Memory B cell (primary cell): Measurements from ENCODE around the gene BABAM1.
A peak's percentile ranks its signal among the peaks of the same experiment; 100 is the strongest.
"Not testable (repeated sequence)": the region's sequence is repeated elsewhere in the genome, so short reads cannot be mapped to it uniquely, and the experiment has no call there.

Source experiments
- ATAC-seq: fragments of 150-1000 bp; cut with Tn5 transposase; 2 replicates; pipeline ENCODE4 v1.10.0; 2021; ENCODE audit warnings: low read depth, mild to moderate bottlenecking, moderate library complexity
- DNase-seq, 2 donors: peaks; one replicate each; pipeline ENCODE4 v3.0.0; 2022; ENCODE audit warnings: low spot score in 2 of 2
- H3K27ac Mint-ChIP-seq: one replicate; pipeline ENCODE4 v1.8.0; 2022; ENCODE audit warnings: mild to moderate bottlenecking, moderate library complexity, mixed read lengths
- H3K27me3 Mint-ChIP-seq: one replicate; pipeline ENCODE4 v1.8.0; 2022; ENCODE audit warnings: mixed read lengths
- H3K36me3 Mint-ChIP-seq: one replicate; pipeline ENCODE4 v1.8.0; 2022; ENCODE audit warnings: mild to moderate bottlenecking, mixed read lengths
- H3K4me1 Mint-ChIP-seq: one replicate; pipeline ENCODE4 v1.8.0; 2022; ENCODE audit warnings: mixed read lengths
- H3K4me3 Mint-ChIP-seq: one replicate; pipeline ENCODE4 v1.8.0; 2022; ENCODE audit warnings: mild to moderate bottlenecking, moderate library complexity, mixed read lengths
- H3K9me3 Mint-ChIP-seq: one replicate; pipeline ENCODE4 v1.8.0; 2022; ENCODE audit warnings: mixed read lengths

The BABAM1 gene

DNA sequence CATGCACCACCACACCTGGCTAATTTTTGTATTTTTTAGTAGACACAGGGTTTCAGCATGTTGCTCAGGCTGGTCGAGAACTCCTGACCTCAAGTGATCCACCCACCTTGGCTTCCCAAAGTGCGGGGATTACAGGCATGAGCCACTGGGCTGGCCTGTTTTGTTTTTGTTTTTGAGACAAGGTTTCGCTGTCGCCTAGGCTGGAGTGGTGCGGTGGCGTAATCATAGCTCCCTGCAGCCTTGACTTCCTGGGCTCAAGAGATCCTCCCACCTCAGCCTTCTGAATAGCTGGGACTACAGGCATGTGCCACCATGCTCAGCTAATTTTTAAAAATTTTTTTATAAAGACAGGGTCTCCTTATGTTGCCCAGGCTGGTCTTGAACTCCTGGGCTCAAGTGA is 28.3 kb downstream of the BABAM1 start:
- not testable (repeated sequence) for H3K4me3 Mint-ChIP-seq, DNase-seq

DNA sequence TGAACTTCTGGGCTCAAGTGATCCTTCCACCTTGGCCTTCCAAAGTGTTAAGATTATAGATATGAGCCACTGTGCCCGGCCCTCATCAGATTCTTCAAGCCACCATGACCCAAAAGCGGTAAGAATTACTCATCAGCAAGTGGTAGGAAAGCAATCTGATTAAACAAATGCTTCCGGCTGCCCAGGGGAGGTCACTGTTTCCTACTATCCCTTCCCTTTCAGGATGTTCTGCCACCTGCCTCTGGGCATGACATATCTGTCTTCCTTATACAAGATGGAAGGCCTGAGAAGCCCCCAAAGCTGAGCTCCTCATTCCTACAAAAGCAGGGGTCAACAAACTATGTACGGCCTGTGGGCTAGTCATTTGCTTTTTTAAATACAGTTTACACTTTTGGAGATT is 29.0 kb downstream of the BABAM1 start:
- H3K36me3 Mint-ChIP-seq: no peaks in the 10 kb centered on the region
- ATAC-seq (no peak), DNase-seq (no peak)
- H3K4me3 Mint-ChIP-seq: no peak overlapping the region
- H3K9me3 Mint-ChIP-seq: no peaks in the 10 kb centered on the region
- no peak overlapping the region for H3K27ac Mint-ChIP-seq
- peaks cover 5% of the 10 kb centered on the region for H3K4me1 Mint-ChIP-seq
- H3K27me3 Mint-ChIP-seq: no peaks in the 10 kb centered on the region

More for the DNA sequence above, 28.3 kb downstream of the BABAM1 start:
- H3K4me1 Mint-ChIP-seq, H3K9me3 Mint-ChIP-seq, H3K36me3 Mint-ChIP-seq, H3K27ac Mint-ChIP-seq, ATAC-seq, H3K27me3 Mint-ChIP-seq: not testable (repeated sequence)

- Mint-ChIP-seq H3K4me3 (no peak overlapping the region), H3K4me1 (peaks cover 4% of the 10 kb centered on the region), H3K27me3 (no peaks in the 10 kb centered on the region), H3K27ac (no peak overlapping the region), H3K9me3 (no peaks in the 10 kb centered on the region), H3K36me3 (no peaks in the 10 kb centered on the region)
- DNase-seq: no peak
- ATAC-seq: no peak
Observed at GRCh38 chr19:17296976-17297375, 29.7 kb downstream of the BABAM1 start.

GRCh38 chr19:17300992-17301619 is 33.9 kb downstream of the BABAM1 start:
- ATAC-seq (no peak), DNase-seq (no peak)
- H3K27ac Mint-ChIP-seq: no peak overlapping the region
- H3K4me3 Mint-ChIP-seq: no peak overlapping the region
- no peaks in the 10 kb centered on the region for H3K9me3 Mint-ChIP-seq
- no peaks in the 10 kb centered on the region for H3K36me3 Mint-ChIP-seq
- H3K27me3 Mint-ChIP-seq: no peaks in the 10 kb centered on the region
- H3K4me1 Mint-ChIP-seq: peaks cover 13% of the 10 kb centered on the region

GRCh38 chr19:17302391-17303166 is 35.3 kb downstream of the BABAM1 start:
- ATAC-seq (no peak), DNase-seq (peak in 1 of 2 donors; percentile 55)

GRCh38 chr19:17303167-17303939 is 36.1 kb downstream of the BABAM1 start, which contains the start of gene ABHD8:
Gene ABHD8, minus strand, starts transcription at chr19:17303425. Its CDS starts 1,809 bp downstream, at chr19:17301616.
- peaks cover 21% of the 10 kb centered on the region for H3K4me1 Mint-ChIP-seq
- ATAC-seq (peak; percentile 67), DNase-seq (peak; percentile 92 to 93)
- no peaks in the 10 kb centered on the region for H3K27me3 Mint-ChIP-seq
- H3K4me3 Mint-ChIP-seq: peak within 1 kb of the TSS; percentile 78
- no peaks in the 10 kb centered on the region for H3K36me3 Mint-ChIP-seq
- no peaks in the 10 kb centered on the region for H3K9me3 Mint-ChIP-seq
- H3K27ac Mint-ChIP-seq: peak within 1 kb of the TSS; percentile 37

More at GRCh38 chr19:17302391-17303166, 35.3 kb downstream of the BABAM1 start:
- Mint-ChIP-seq H3K27me3 (no peaks in the 10 kb centered on the region), H3K4me1 (peaks cover 16% of the 10 kb centered on the region), H3K9me3 (no peaks in the 10 kb centered on the region), H3K4me3 (peak overlapping the region; percentile 78), H3K36me3 (no peaks in the 10 kb centered on the region), H3K27ac (no peak overlapping the region)

DNA sequence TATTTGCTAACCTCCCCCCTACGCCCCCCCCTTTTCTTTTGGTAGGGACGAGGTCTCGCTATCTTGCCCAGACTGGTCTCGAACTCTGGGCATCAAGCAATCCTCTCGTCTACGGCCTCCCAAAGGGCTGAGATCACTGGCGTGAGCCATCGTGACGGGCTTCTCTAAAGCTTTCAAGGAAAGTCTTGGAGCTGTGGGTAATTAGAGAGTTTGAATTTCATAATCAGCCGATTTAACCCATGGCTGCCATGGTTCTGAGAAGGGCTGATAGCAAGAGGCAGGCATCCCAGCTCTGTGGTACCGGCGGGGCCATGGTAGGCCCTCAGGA is 36.7 kb downstream of the BABAM1 start:
- H3K4me1 Mint-ChIP-seq: peaks cover 21% of the 10 kb centered on the region
- ATAC-seq (no peak), DNase-seq (no peak)
- H3K9me3 Mint-ChIP-seq: no peaks in the 10 kb centered on the region
- H3K36me3 Mint-ChIP-seq: no peaks in the 10 kb centered on the region
- no peaks in the 10 kb centered on the region for H3K27me3 Mint-ChIP-seq
- H3K27ac Mint-ChIP-seq: no peak overlapping the region
- peak overlapping the region; percentile 78 for H3K4me3 Mint-ChIP-seq

GRCh38 chr19:17304386-17305215 is 37.4 kb downstream of the BABAM1 start:
- Mint-ChIP-seq H3K4me1 (peaks cover 26% of the 10 kb centered on the region), H3K4me3 (peak overlapping the region; percentile 28), H3K27me3 (no peaks in the 10 kb centered on the region), H3K27ac (no peak overlapping the region), H3K36me3 (no peaks in the 10 kb centered on the region), H3K9me3 (no peaks in the 10 kb centered on the region)
- DNase-seq: no peak
- ATAC-seq: no peak

- ATAC-seq: no peak
- H3K4me1 Mint-ChIP-seq: peaks cover 29% of the 10 kb centered on the region
- H3K27me3 Mint-ChIP-seq: no peaks in the 10 kb centered on the region
Observed at GRCh38 chr19:17305216-17305516, 37.9 kb downstream of the BABAM1 start.

DNA sequence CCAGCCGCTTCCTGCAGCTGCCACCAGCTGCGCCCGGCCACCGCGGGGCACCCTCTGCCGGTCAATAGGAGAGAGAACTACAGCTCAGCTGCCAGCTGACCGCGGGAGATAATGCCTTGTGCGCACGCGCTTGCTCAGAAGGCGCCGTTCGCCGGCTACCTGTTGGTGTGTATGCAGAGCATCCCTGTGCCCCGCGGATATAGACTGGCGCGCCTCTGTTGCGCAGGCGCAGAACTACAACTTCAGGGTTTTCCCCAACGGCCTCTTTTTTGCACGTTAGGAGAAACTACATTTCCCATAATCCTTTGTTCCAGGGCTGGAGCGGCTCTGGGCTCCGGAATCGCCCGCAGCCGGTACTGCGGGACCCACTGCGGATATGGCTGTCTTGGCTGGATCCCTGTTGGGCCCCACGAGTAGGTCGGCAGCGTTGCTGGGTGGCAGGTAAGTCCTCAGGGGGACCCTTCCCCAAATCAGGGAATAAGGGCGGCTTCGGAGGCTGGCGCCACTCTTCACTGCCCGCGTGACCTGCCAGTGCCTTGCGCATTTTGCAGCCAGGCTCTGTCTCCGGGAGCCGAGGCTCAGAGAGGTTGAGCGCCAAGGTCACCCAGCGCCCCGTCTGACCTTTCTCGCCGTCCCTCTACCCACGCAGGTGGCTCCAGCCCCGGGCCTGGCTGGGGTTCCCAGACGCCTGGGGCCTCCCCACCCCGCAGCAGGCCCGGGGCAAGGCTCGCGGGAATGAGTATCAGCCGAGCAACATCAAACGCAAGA is 38.5 kb downstream of the BABAM1 start, which contains the start of gene MRPL34:
Gene MRPL34, plus strand, starts transcription at position 356 of the 768 bp plus-strand sequence. Its CDS starts 21 bp downstream, at position 377.
- peak; percentile 66 for ATAC-seq
- no peaks in the 10 kb centered on the region for H3K36me3 Mint-ChIP-seq
- DNase-seq: peak; percentile 87 to 93
- peak within 1 kb of the TSS; percentile 80 for H3K27ac Mint-ChIP-seq
- peak within 1 kb of the TSS; percentile 87 for H3K4me3 Mint-ChIP-seq
- peaks cover 34% of the 10 kb centered on the region for H3K4me1 Mint-ChIP-seq
- H3K9me3 Mint-ChIP-seq: no peaks in the 10 kb centered on the region
- H3K27me3 Mint-ChIP-seq: no peaks in the 10 kb centered on the region

More at GRCh38 chr19:17305216-17305516, 37.9 kb downstream of the BABAM1 start:
- Mint-ChIP-seq H3K9me3 (no peaks in the 10 kb centered on the region), H3K4me3 (peak overlapping the region; percentile 87), H3K27ac (peak overlapping the region; percentile 80), H3K36me3 (no peaks in the 10 kb centered on the region)
- DNase-seq: no peak

- peaks cover 35% of the 10 kb centered on the region for H3K4me1 Mint-ChIP-seq
- H3K9me3 Mint-ChIP-seq: no peaks in the 10 kb centered on the region
- H3K27me3 Mint-ChIP-seq: no peaks in the 10 kb centered on the region
- H3K4me3 Mint-ChIP-seq: peak overlapping the region; percentile 87
- H3K36me3 Mint-ChIP-seq: no peaks in the 10 kb centered on the region
- peak overlapping the region; percentile 80 for H3K27ac Mint-ChIP-seq
- ATAC-seq (no peak), DNase-seq (no peak)
Observed at GRCh38 chr19:17306285-17306714, 39.1 kb downstream of the BABAM1 start.

DNA sequence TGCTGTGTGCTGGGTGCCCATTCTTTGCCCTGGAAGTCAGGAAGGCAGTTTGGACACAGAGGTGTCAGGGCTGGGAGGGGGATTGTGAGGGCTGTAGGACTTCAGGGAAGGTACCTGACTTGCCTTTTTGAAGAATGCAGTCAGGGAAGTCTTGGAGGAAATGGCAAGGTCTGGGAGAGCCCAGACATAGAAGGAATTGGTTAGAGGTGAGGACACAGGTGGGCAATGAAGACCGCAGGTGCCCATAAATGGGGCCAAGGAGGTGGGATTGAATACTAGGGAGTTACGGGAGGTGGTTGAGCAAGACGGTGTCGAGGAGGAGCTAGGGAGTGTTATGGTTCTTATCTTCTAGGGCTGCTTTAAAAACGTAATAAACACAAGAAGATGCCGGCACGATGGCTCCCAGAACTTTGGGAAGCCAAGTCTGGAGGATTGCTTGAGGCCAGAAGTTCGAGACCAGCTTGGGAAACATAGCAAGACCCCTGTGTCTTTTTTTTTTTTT is 40.7 kb downstream of the BABAM1 start:
- no peak for ATAC-seq

More for the DNA sequence above, 40.7 kb downstream of the BABAM1 start:
- H3K4me3 Mint-ChIP-seq: peak overlapping the region; percentile 40
- no peak for DNase-seq
- peaks cover 4% of the 10 kb centered on the region for H3K36me3 Mint-ChIP-seq
- peaks cover 34% of the 10 kb centered on the region for H3K4me1 Mint-ChIP-seq
- no peaks in the 10 kb centered on the region for H3K27me3 Mint-ChIP-seq
- H3K27ac Mint-ChIP-seq: no peak overlapping the region
- no peaks in the 10 kb centered on the region for H3K9me3 Mint-ChIP-seq
